Uterus (tissue), 2 donors: ENCODE measurements around the gene KLHL30.

Experiments
- CTCF ChIP-seq, 4 experiments: fragments of 200-600 bp in 2 of 4; fragments of 450-650 bp in 2 of 4; sonication (generic) in 2 of 4; IDR thresholded peaks; one replicate each; pipeline ENCODE4 v1.5.1; 2016 to 2019; ENCODE audit warnings: antibody characterized with exemption in 4 of 4, mild to moderate bottlenecking in 2 of 4, moderate library complexity in 1 of 4
- POLR2A ChIP-seq, 2 donors: fragments of 450-650 bp; IDR thresholded peaks; one replicate each; pipeline ENCODE4 v1.6.1; 2016; ENCODE audit warnings: antibody characterized with exemption in 2 of 2, mild to moderate bottlenecking in 1 of 2, moderate library complexity in 1 of 2

DNA sequence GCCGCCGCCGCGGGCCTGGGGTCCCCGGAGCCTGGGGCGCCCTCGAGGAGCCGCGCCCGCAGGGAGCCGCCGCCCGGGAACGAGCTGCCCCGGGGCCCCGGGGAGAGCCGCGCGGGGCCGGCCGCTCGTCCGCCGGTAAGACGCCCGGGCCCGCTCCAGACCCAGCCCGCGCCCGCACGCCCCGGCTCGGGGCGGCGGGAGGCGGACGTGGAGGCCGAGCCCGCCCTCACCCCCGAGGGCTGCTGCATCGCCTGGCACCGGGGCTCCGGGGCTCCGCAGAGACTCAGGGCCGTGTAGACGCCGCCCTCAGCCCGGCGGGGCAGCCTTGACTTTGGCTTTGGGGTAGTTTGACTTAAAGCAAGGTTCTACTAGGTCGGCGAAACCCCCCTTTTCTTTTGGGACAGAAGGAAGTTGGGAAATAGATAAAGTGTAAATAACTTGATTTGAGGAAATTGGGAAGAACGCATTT is 20.6 kb downstream of the KLHL30 start:
- TF ChIP-seq CTCF (IDR thresholded peaks at IDR 0.05) (no peak), POLR2A (IDR thresholded peaks at IDR 0.05) (no peak)
